ENCODE measurements around the gene RFC4.

DNA sequence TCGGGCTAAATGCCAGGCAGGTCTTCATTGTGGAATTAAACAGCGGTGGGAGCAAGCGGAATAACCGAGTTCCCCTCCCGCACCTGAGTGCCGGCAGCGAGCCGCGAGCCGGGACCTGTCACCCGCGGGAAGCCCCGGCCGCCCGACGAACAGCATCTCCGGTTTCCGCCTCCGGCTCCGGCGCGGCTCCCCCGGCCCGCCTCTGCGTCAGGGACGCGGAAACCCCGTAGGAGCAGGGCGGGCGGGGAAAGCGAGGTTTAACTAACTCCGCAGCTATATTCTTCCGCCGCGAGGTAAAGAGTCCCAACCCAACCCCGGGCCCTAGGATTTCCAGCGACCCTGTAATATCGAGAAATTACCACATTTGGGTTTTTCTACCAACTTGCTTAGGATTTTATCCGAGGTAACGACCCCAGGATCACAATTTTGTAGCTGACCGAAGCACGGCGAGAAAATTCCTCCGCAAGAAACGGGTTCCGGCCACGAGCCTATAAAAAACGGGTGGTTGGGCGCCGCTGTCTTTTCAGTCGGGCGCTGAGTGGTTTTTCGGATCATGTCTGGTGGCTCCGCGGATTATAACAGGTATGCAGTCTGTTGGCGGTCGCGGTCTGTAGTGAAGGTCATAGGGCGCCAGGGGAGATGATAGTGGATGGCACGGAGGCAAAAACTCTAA is 23.1 kb downstream of the RFC4 start, which contains the start of gene EIF4A2:
- TF ChIP-seq, protein P1, sequence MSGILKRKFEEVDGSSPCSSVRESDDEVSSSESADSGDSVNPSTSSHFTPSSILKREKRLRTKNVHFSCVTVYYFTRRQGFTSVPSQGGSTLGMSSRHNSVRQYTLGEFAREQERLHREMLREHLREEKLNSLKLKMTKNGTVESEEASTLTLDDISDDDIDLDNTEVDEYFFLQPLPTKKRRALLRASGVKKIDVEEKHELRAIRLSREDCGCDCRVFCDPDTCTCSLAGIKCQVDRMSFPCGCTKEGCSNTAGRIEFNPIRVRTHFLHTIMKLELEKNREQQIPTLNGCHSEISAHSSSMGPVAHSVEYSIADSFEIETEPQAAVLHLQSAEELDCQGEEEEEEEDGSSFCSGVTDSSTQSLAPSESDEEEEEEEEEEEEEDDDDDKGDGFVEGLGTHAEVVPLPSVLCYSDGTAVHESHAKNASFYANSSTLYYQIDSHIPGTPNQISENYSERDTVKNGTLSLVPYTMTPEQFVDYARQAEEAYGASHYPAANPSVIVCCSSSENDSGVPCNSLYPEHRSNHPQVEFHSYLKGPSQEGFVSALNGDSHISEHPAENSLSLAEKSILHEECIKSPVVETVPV (CRISPR knock-in tag; IDR thresholded peaks at IDR 0.05), result peak; percentile 41; the same call in 1 of the 2 replicates
- TF ChIP-seq, protein P2, sequence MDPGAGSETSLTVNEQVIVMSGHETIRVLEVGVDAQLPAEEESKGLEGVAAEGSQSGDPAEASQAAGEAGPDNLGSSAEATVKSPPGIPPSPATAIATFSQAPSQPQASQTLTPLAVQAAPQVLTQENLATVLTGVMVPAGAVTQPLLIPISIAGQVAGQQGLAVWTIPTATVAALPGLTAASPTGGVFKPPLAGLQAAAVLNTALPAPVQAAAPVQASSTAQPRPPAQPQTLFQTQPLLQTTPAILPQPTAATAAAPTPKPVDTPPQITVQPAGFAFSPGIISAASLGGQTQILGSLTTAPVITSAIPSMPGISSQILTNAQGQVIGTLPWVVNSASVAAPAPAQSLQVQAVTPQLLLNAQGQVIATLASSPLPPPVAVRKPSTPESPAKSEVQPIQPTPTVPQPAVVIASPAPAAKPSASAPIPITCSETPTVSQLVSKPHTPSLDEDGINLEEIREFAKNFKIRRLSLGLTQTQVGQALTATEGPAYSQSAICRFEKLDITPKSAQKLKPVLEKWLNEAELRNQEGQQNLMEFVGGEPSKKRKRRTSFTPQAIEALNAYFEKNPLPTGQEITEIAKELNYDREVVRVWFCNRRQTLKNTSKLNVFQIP (CRISPR knock-in tag; IDR thresholded peaks at IDR 0.05; ENCODE audit: borderline replicate concordance, low read depth), result no peak
- TF ChIP-seq ZNF565 (CRISPR knock-in tag; conservative IDR thresholded peaks at IDR 0.05; ENCODE audit: low read depth) (no peak), ZFP30 (CRISPR knock-in tag; IDR thresholded peaks at IDR 0.05) (no peak), ARNTL (CRISPR knock-in tag; IDR thresholded peaks at IDR 0.05; ENCODE audit: borderline replicate concordance, low read depth) (no peak), ZNF8 (CRISPR knock-in tag; IDR thresholded peaks at IDR 0.05) (0 out of 2 replicates have a peak, but pooled peaks have one; percentile 41), RARB (CRISPR knock-in tag; IDR thresholded peaks at IDR 0.05) (peak; percentile 25; the same call in 1 of the 2 replicates), ZC3H10 (CRISPR knock-in tag; IDR thresholded peaks at IDR 0.05) (0 out of 2 replicates have a peak, but pooled peaks have one; percentile 47)
- TF ChIP-seq, protein P3, sequence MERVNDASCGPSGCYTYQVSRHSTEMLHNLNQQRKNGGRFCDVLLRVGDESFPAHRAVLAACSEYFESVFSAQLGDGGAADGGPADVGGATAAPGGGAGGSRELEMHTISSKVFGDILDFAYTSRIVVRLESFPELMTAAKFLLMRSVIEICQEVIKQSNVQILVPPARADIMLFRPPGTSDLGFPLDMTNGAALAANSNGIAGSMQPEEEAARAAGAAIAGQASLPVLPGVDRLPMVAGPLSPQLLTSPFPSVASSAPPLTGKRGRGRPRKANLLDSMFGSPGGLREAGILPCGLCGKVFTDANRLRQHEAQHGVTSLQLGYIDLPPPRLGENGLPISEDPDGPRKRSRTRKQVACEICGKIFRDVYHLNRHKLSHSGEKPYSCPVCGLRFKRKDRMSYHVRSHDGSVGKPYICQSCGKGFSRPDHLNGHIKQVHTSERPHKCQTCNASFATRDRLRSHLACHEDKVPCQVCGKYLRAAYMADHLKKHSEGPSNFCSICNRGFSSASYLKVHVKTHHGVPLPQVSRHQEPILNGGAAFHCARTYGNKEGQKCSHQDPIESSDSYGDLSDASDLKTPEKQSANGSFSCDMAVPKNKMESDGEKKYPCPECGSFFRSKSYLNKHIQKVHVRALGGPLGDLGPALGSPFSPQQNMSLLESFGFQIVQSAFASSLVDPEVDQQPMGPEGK (CRISPR knock-in tag; IDR thresholded peaks at IDR 0.05; ENCODE audit: borderline replicate concordance), result no peak
- TF ChIP-seq, protein P4, sequence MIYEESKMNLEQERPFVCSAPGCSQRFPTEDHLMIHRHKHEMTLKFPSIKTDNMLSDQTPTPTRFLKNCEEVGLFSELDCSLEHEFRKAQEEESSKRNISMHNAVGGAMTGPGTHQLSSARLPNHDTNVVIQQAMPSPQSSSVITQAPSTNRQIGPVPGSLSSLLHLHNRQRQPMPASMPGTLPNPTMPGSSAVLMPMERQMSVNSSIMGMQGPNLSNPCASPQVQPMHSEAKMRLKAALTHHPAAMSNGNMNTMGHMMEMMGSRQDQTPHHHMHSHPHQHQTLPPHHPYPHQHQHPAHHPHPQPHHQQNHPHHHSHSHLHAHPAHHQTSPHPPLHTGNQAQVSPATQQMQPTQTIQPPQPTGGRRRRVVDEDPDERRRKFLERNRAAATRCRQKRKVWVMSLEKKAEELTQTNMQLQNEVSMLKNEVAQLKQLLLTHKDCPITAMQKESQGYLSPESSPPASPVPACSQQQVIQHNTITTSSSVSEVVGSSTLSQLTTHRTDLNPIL (CRISPR knock-in tag; IDR thresholded peaks at IDR 0.05; ENCODE audit: low read depth), result peak; percentile 60; the same call in 1 of the 2 replicates
